HG03066 (cell line): ENCODE results near the gene ITGAE.

Source experiments
- ATAC-seq: cut with Tn5 transposase; IDR thresholded peaks from one replicate; pipeline ENCODE4 v1.9.1; 2021; ENCODE audit warnings: low read depth; ENCODE audit not compliant: unreplicated experiment

Gene ITGAE

GRCh38 chr17:3675886-3676285, 125.1 kb downstream of the ITGAE start:
- ATAC-seq = no peak

- ATAC-seq = no peak
These were observed 128.4 kb downstream of the ITGAE start for GRCh38 chr17:3672571-3672970.

GRCh38 chr17:3669548-3669947, 131.4 kb downstream of the ITGAE start:
- no peak for ATAC-seq

GRCh38 chr17:3669085-3669347, 132.0 kb downstream of the ITGAE start:
- no peak for ATAC-seq

- ATAC-seq = peak; percentile 88
These were observed 132.5 kb downstream of the ITGAE start, which contains the start of the genes EMC6 and TAX1BP3 for GRCh38 chr17:3668279-3669084. Gene EMC6, plus strand, starts transcription at chr17:3668812. Its CDS starts 335 bp downstream, at chr17:3669147. Gene TAX1BP3, minus strand, starts transcription at chr17:3668578. Its CDS starts 52 bp downstream, at chr17:3668526.

- ATAC-seq = peak; percentile 20
These were observed 133.4 kb downstream of the ITGAE start for GRCh38 chr17:3667366-3668278.

- ATAC-seq = no peak
These were observed 134.5 kb downstream of the ITGAE start for GRCh38 chr17:3666516-3666915.

- ATAC-seq = no peak
These were observed 135.2 kb downstream of the ITGAE start for GRCh38 chr17:3665834-3666233.
